Psoas muscle (tissue), 8 donors: ENCODE data around the gene ZCCHC2. TPM values are rescaled to one million over a fixed set of nuclear protein-coding genes. Genes with fewer than 3 reads are reported as not detected.
A peak's percentile ranks its signal among the peaks of the same experiment; 100 is the strongest.

ENCODE experiments used
- ATAC-seq, 4 donors: fragments of 200-7000 bp; cut with Tn5 transposase; one replicate each; pipeline ENCODE4 v1.9.1; 2020; ENCODE audit warnings: moderate library complexity in 3 of 4, mild to moderate bottlenecking in 2 of 4
- DNase-seq, 2 donors: peaks; one replicate each; pipeline ENCODE4 v3.0.0-alpha.2; 2020
- H3K27ac ChIP-seq: fragments of 200-600 bp; one replicate; pipeline ENCODE4 v1.8.0; 2022
- H3K27me3 ChIP-seq, 3 donors: fragments of 200-600 bp in 1 of 3; one replicate each; pipeline versions ENCODE4 v1.6.1 to v1.8.0; 2013 to 2022; ENCODE audit warnings: low read length in 2 of 3, mild to moderate bottlenecking in 2 of 3, moderate library complexity in 1 of 3; ENCODE audit not compliant: insufficient read depth in 3 of 3
- H3K36me3 ChIP-seq, 2 donors: fragments of 200-600 bp in 1 of 2; one replicate each; pipeline versions ENCODE4 v1.6.1 to v1.8.0; 2013 to 2022; ENCODE audit warnings: low read depth in 1 of 2, mild to moderate bottlenecking in 1 of 2, moderate library complexity in 1 of 2; ENCODE audit not compliant: insufficient read depth in 1 of 2
- H3K4me1 ChIP-seq: fragments of 200-600 bp; one replicate; pipeline ENCODE4 v1.8.0; 2022
- H3K4me3 ChIP-seq: fragments of 200-600 bp; one replicate; pipeline ENCODE4 v1.8.0; 2022; ENCODE audit warnings: mild to moderate bottlenecking
- H3K9me3 ChIP-seq: fragments of 200-600 bp; one replicate; pipeline ENCODE4 v1.8.0; 2022
- CTCF ChIP-seq: fragments of 200-600 bp; IDR thresholded peaks from one replicate; pipeline ENCODE4 v1.8.0; 2022; ENCODE audit warnings: antibody characterized with exemption
- WGBS, 3 donors: extraction: QIAGEN DNeasy Blood & Tissue Kit; methylation state at CpG; one replicate each; pipeline versions ENCODE4 v1.1.6 to v1.1.7; 2013; 5-methylcytosine and 5-hydroxymethylcytosine counted together
- intact Hi-C, 2 donors: fragments of 100-400 bp; cut with DNase I; formaldehyde crosslinking; loops; one replicate each; pipeline versions ENCODE4 v1.11.0 to v1.14.2; 2022
- polyA plus RNA-seq, 3 donors: library from polyadenylated mRNA; stranded (reverse); fragments of 200-250 nt; gene quantifications; one replicate each; pipeline ENCODE4 v1.2.3, GENCODE V29; 2013
- total RNA-seq, 4 donors: library from RNA; stranded (reverse); fragmentation: NEBNext Ultra II Directional in 2 of 4; extraction: Animal tissue kit (Norgen Biotek cat#: 25700) in 2 of 4; gene quantifications; one replicate each; pipeline versions ENCODE4 v1.2.1 to v1.2.4, GENCODE V29; 2021 to 2023
- donor health status: healthy with polysubstance abuse.
- donor health status: DM: no; HTN: no; CAD: no; lungs with moderate emphysema.
- donor health status: Bipolar disorder and iron deficiency.
- donor health status: healthy.
- donor health status: DM: yes; HTN: yes; CAD: no.
- donor health status: DM: no; HTN: no; CAD: no.
- donor health status: DM: no; HTN: no; CAD: no.
- donor health status: DM: yes; HTN: yes; CAD: no.

ZCCHC2 gene
- total and polyA plus RNA-seq, 7 donors, result 4.0 to 41.8 (median 28.8) TPM

- H3K4me1 ChIP-seq, result no peaks in the 10 kb centered on the region
- no peak for TF ChIP-seq CTCF
- ATAC-seq, result no peak
- no peaks in the 10 kb centered on the region for H3K27me3 ChIP-seq
- peaks cover 7% of the 10 kb centered on the region for H3K9me3 ChIP-seq
- no peaks in the 10 kb centered on the region for H3K36me3 ChIP-seq
- no peak for DNase-seq
- no peak overlapping the region for H3K27ac ChIP-seq
- intact Hi-C loops, result no loop called here
- H3K4me3 ChIP-seq, result no peak overlapping the region
- 51 to 59% (median 58%) methylated on average over 9 of the region's 9 CpGs for WGBS, 3 donors
Observed at GRCh38 chr18:62485684-62486083, 37.1 kb upstream of the ZCCHC2 start.

GRCh38 chr18:62486290-62486964, 36.4 kb upstream of the ZCCHC2 start:
- Histone ChIP-seq H3K4me3 (no peak overlapping the region), H3K27ac (no peak overlapping the region), H3K36me3 (no peaks in the 10 kb centered on the region), H3K9me3 (no peaks in the 10 kb centered on the region), H3K4me1 (no peaks in the 10 kb centered on the region), H3K27me3 (no peaks in the 10 kb centered on the region)
- ATAC-seq (peak in 1 of 4 donors; percentile 23), DNase-seq (no peak)
- intact Hi-C loops, result no loop called here
- TF ChIP-seq CTCF, result no peak
- 75 to 81% (median 81%) methylated on average over 4 of the region's 4 CpGs for whole genome bisulfite sequencing, 3 donors

- WGBS, 3 donors, result 95 to 98% (median 96%) methylated on average over 5 of the region's 5 CpGs
- Histone ChIP-seq H3K36me3 (no peaks in the 10 kb centered on the region), H3K27ac (no peak overlapping the region), H3K27me3 (no peaks in the 10 kb centered on the region), H3K9me3 (no peaks in the 10 kb centered on the region), H3K4me1 (no peaks in the 10 kb centered on the region), H3K4me3 (no peak overlapping the region)
- no peak for TF ChIP-seq CTCF
- intact Hi-C loops, result no loop called here
- ATAC-seq (no peak), DNase-seq (no peak)
Observed at GRCh38 chr18:62487161-62487560, 35.7 kb upstream of the ZCCHC2 start.

- ATAC-seq (no peak), DNase-seq (no peak)
- no peak for TF ChIP-seq CTCF
- Histone ChIP-seq H3K27ac (no peak overlapping the region), H3K9me3 (no peaks in the 10 kb centered on the region), H3K27me3 (no peaks in the 10 kb centered on the region), H3K4me3 (no peak overlapping the region), H3K4me1 (no peaks in the 10 kb centered on the region), H3K36me3 (no peaks in the 10 kb centered on the region)
- intact Hi-C loops, result no loop called here
- 47 to 63% (median 50%) methylated on average over 2 to 3 of the region's 3 CpGs for WGBS, 3 donors
Observed at GRCh38 chr18:62490967-62491695, 31.7 kb upstream of the ZCCHC2 start.
